EL (cell line): Measurements from ENCODE around the gene GNAQ.

Source experiments
- DNase-seq: peaks from one replicate; pipeline ENCODE4 v3.0.0-alpha.2; 2016

The GNAQ gene

GRCh38 chr9:77935974-77936373, 95.6 kb downstream of the GNAQ start:
- no peak for DNase-seq

- no peak for DNase-seq
Observed at GRCh38 chr9:77935211-77935610, 96.4 kb downstream of the GNAQ start.

- no peak for DNase-seq
Observed at GRCh38 chr9:77933976-77934375, 97.6 kb downstream of the GNAQ start.

GRCh38 chr9:77933019-77933418, 98.6 kb downstream of the GNAQ start:
- no peak for DNase-seq

- no peak for DNase-seq
Observed at GRCh38 chr9:77929942-77930341, 101.7 kb downstream of the GNAQ start.

- DNase-seq, result peak; percentile 79
Observed at GRCh38 chr9:77927265-77927664, 104.3 kb downstream of the GNAQ start.

- DNase-seq, result peak; percentile 86
Observed at GRCh38 chr9:77926371-77926878, 105.2 kb downstream of the GNAQ start.

GRCh38 chr9:77922591-77922990, 109.0 kb downstream of the GNAQ start:
- no peak for DNase-seq

GRCh38 chr9:77917800-77918199, 113.8 kb downstream of the GNAQ start:
- no peak for DNase-seq

GRCh38 chr9:77916820-77917219, 114.8 kb downstream of the GNAQ start:
- no peak for DNase-seq

- no peak for DNase-seq
Observed at GRCh38 chr9:77916410-77916819, 115.2 kb downstream of the GNAQ start.

- DNase-seq, result no peak
Observed at GRCh38 chr9:77915744-77916143, 115.9 kb downstream of the GNAQ start.

GRCh38 chr9:77912895-77913693, 118.5 kb downstream of the GNAQ start:
- DNase-seq, result peak; percentile 19

GRCh38 chr9:77911928-77912327, 119.7 kb downstream of the GNAQ start:
- DNase-seq, result no peak

- no peak for DNase-seq
Observed at GRCh38 chr9:77910194-77910621, 121.4 kb downstream of the GNAQ start.

- DNase-seq, result no peak
Observed at GRCh38 chr9:77909306-77909705, 122.3 kb downstream of the GNAQ start.

GRCh38 chr9:77908293-77908692, 123.3 kb downstream of the GNAQ start:
- DNase-seq, result no peak

GRCh38 chr9:77907585-77907984, 124.0 kb downstream of the GNAQ start:
- DNase-seq, result peak; percentile 51

GRCh38 chr9:77906991-77907390, 124.6 kb downstream of the GNAQ start:
- DNase-seq, result no peak

- peak; percentile 9 for DNase-seq
Observed at GRCh38 chr9:77903666-77904285, 127.8 kb downstream of the GNAQ start.

- DNase-seq, result no peak
Observed at GRCh38 chr9:77901771-77902170, 129.8 kb downstream of the GNAQ start.

GRCh38 chr9:77901018-77901417, 130.6 kb downstream of the GNAQ start:
- no peak for DNase-seq

GRCh38 chr9:77899679-77900354, 131.8 kb downstream of the GNAQ start:
- peak; percentile 79 for DNase-seq

GRCh38 chr9:77898864-77899263, 132.7 kb downstream of the GNAQ start:
- no peak for DNase-seq
